NCI-H69 (cell line): ENCODE data around the gene LYSET.
"Not testable (repeated sequence)": the region's sequence is repeated elsewhere in the genome, so short reads cannot be mapped to it uniquely, and the experiment has no call there.

Experiments
- DNase-seq: peaks from one replicate; lab custom pipeline; 2025; lab: John Stamatoyannopoulos, UW

LYSET gene

DNA sequence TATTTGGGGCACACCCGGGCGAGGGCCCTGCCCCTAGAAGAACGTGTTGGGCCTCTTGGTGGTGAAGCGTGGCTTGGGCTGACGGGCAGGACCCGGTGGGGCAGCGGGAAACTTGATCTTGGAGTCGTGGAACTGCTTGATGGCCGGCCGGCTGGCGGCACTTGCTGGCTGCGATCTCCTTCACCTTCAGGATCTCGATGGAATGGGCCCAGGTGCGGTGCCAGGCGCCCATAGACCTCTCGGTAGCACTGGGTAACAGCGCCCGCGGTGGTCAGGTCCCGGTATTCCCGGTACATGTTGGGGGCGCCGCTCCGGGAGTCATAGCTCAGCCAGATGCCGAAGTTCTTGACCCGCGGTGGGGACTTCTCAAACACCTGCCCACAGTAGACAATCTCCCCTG lies 38.4 kb downstream of the LYSET start:
- no peak for DNase-seq

DNA sequence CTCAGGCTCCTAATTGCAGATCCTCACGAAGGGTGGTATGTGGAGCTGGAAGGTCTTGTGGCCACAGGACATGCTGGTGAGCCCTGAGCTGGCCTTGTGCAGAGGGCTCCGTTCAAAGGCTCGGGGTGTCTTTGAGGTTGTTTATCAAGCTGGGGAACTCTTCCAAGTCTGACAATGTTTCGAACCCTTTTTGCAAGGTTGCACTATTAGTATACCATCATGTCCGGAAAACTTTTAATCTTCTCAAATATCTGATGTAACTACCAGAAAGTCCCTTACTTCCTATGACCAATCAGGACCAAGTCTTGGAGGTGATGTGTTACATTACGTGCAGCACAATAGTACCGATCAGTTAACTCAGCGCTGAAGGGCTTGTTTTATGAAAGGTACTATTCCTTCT lies 43.4 kb downstream of the LYSET start:
- no peak for DNase-seq

DNA sequence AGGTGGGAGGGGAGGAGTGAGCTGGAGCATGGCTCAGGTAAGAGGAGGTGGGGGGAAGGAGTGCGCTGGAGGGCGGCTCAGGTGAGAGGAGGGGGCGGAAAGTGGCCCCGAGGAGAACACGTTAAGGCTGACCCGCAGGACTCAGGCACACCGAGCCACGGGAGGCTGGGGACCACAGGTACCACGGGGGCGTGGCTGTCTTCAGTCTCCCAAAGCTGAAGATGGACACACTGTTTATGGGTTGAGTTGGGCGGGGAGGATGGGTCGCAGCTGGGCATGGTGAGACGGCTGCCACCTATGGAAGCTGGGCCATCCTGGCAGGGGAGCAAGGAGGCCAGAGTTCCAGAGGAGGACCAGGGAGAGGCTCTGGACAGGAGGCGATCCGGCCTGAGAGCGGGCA lies 45.4 kb downstream of the LYSET start:
- DNase-seq = peak; percentile 49

- DNase-seq = peak; percentile 75
These were observed 46.2 kb downstream of the LYSET start for GRCh38 chr14:93231129-93231979.

DNA sequence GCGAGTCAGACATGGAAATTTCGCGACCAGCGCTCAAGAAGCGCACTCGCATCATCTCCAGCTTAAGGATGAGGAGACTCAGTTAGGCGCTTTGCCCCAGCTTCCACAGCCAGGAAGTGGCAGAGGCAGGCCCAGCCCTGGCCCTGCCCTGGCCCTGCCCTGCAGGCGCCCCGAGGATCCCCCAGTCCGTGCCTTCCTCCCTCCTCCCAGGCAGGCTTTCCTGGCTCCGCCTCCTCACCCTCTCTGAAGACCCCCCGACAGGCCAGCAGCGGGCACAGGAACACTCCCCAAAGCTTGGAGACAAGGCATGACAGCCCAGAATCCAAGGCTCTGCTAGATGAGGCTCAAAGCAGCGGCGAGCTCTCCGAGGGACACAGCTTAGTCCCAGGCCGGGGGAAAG lies 47.0 kb downstream of the LYSET start:
- DNase-seq = peak; percentile 38

GRCh38 chr14:93233078-93233477 lies 48.0 kb downstream of the LYSET start:
- DNase-seq = not testable (repeated sequence)

GRCh38 chr14:93234798-93235197 lies 49.7 kb downstream of the LYSET start:
- DNase-seq = peak; percentile 52
